Measurements from ENCODE around the gene RABEP1.

DNA sequence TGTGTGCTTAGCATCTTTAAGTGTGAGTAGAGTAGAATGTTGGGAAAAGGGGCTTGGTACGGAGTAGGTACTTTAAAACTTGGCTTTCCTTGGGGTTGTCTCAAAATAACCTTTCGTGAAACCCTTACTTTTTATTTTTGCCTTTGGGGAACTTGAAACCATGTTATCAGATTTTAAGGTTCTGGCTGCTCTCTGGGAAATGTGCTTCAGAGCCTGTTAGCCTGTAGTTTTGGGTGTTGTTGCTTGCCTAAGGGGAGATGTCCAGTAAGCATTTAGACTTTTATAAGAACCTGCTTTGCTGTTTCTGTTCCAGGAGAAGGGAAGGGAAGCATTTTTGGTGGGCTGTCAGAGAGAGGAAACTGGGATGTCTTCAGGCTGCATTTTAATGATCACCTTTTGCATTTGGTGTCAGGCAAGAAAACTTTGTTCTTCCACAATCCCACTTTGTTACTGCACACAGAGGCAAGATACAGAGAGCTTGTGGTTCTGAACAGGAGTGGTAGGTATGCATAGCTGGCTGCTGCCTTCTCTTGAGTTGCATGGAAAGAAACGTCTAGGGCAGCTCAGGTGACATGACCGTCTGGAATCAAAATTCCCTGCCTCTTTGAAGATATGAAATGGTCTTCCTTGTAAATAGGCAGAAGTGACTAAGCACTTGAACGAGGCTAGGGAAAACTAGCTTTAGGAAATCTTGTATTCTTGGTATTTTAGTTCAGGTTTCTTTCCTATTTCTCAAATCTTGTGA is 1.7 kb downstream of the RABEP1 start:
- TF ChIP-seq CTCF (IDR thresholded peaks at IDR 0.05) (no peak), POLR2A (IDR thresholded peaks at IDR 0.05) (no peak)

Measured in testis (tissue), 2 donors.